Smooth muscle cell (in vitro differentiated cells): ENCODE measurements around the gene SLC41A2. TPM values are rescaled to one million over a fixed set of nuclear protein-coding genes. Genes with fewer than 3 reads are reported as not detected.

Experiments
- DNase-seq: peaks from one replicate; lab custom pipeline; 2025; ENCODE audit not compliant: unreplicated experiment; lab: John Stamatoyannopoulos, UW
- H2AFZ ChIP-seq: fragments of 200-600 bp; sonication (generic); 2 replicates; pipeline ENCODE4 v1.6.0; 2016; ENCODE audit warnings: antibody characterized with exemption, low read depth, mild to moderate bottlenecking
- H3F3A ChIP-seq: fragments of 200-600 bp; sonication (generic); 2 replicates; pipeline ENCODE4 v1.6.0; 2017; ENCODE audit warnings: antibody characterized with exemption, low read depth
- H3K27ac ChIP-seq: fragments of 200-600 bp; sonication (generic); 2 replicates; pipeline ENCODE4 v1.5.1; 2016; ENCODE audit warnings: low read depth, mild to moderate bottlenecking
- H3K27me3 ChIP-seq: fragments of 200-600 bp; sonication (generic); 2 replicates; pipeline ENCODE4 v1.6.1; 2016; ENCODE audit warnings: low read depth, mild to moderate bottlenecking
- H3K36me3 ChIP-seq: fragments of 200-600 bp; sonication (generic); 2 replicates; pipeline ENCODE4 v1.5.1; 2016; ENCODE audit warnings: low read depth
- H3K4me1 ChIP-seq: fragments of 200-600 bp; sonication (generic); 2 replicates; pipeline ENCODE4 v1.5.1; 2016; ENCODE audit warnings: low read depth
- H3K4me2 ChIP-seq: fragments of 200-600 bp; sonication (generic); 2 replicates; pipeline ENCODE4 v1.6.0; 2016; ENCODE audit warnings: mild to moderate bottlenecking
- H3K4me3 ChIP-seq: fragments of 200-600 bp; sonication (generic); 2 replicates; pipeline ENCODE4 v1.5.1; 2016; ENCODE audit warnings: mild to moderate bottlenecking
- H3K79me2 ChIP-seq: fragments of 200-600 bp; sonication (generic); 2 replicates; pipeline ENCODE4 v1.6.0; 2016; ENCODE audit warnings: low read depth, mild to moderate bottlenecking
- H3K9ac ChIP-seq: fragments of 200-600 bp; sonication (generic); 2 replicates; pipeline ENCODE4 v1.6.0; 2016; ENCODE audit warnings: low read depth
- H3K9me3 ChIP-seq: fragments of 200-600 bp; sonication (generic); replicated peaks from 2 replicates; pipeline ENCODE4 v1.5.1; 2016; ENCODE audit warnings: low read depth
- H4K20me1 ChIP-seq: fragments of 200-600 bp; sonication (generic); 2 replicates; pipeline ENCODE4 v1.6.0; 2016; ENCODE audit warnings: low read depth
- WGBS: methylation state at CpG from one replicate; pipeline ENCODE4 v1.1.7; 2016; ENCODE audit warnings: low lambda C conversion rate; 5-methylcytosine and 5-hydroxymethylcytosine counted together
- polyA plus RNA-seq: library from polyadenylated mRNA; unstranded; fragments of >200 nt; fragmentation: Nextera tagmentation; extraction: Ambion mirVana; gene quantifications from 2 replicates; pipeline ENCODE4 v1.2.1, GENCODE V29; 2016
- total RNA-seq: library from RNA; depleted of rRNA; stranded (reverse); fragments of >200 nt; gene quantifications from 2 replicates; pipeline ENCODE4 v1.2.3, GENCODE V29; 2014
- TF ChIP-seq, protein P1 (sequence below): fragments of 200-600 bp; sonication (generic); IDR thresholded peaks from 2 replicates; pipeline ENCODE4 v1.5.1; 2017; ENCODE audit warnings: borderline replicate concordance, mild to moderate bottlenecking, antibody characterized with exemption; ENCODE audit not compliant: insufficient read depth, poor library complexity, severe bottlenecking

Gene SLC41A2
- total and polyA plus RNA-seq, 2 experiments from 2014 or later, result 2.6 to 11.4 TPM

DNA sequence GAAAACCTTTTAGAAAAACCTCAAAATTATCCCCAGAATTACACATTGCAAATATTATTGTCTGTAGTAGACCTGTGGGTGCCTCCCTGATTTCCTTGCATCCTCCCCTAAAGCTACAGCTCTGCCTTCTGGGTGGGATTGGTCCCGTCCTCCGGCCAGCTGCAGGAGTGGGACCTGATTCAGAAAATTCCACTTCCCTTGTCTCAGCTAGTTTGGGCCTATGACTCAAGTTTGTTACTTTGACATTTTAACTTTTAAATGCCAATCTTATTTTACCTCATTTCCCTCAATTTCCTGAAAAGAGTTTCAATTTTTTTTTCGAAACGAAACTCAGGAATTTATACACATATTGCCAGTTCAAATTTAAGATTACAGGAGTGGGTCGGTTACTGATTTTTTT, 13.2 kb upstream of the SLC41A2 start:
- Histone ChIP-seq H3K27me3 (no peaks in the 10 kb centered on the region), H2AFZ (no peak overlapping the region), H3K4me1 (no peaks in the 10 kb centered on the region), H3K79me2 (no peaks in the 10 kb centered on the region), H3K27ac (no peak overlapping the region), H4K20me1 (no peaks in the 10 kb centered on the region), H3K4me3 (no peak overlapping the region), H3F3A (no peaks in the 10 kb centered on the region), H3K4me2 (no peak overlapping the region), H3K9ac (no peak overlapping the region), H3K9me3 (no peaks in the 10 kb centered on the region), H3K36me3 (no peaks in the 10 kb centered on the region)
- TF ChIP-seq, protein P1, sequence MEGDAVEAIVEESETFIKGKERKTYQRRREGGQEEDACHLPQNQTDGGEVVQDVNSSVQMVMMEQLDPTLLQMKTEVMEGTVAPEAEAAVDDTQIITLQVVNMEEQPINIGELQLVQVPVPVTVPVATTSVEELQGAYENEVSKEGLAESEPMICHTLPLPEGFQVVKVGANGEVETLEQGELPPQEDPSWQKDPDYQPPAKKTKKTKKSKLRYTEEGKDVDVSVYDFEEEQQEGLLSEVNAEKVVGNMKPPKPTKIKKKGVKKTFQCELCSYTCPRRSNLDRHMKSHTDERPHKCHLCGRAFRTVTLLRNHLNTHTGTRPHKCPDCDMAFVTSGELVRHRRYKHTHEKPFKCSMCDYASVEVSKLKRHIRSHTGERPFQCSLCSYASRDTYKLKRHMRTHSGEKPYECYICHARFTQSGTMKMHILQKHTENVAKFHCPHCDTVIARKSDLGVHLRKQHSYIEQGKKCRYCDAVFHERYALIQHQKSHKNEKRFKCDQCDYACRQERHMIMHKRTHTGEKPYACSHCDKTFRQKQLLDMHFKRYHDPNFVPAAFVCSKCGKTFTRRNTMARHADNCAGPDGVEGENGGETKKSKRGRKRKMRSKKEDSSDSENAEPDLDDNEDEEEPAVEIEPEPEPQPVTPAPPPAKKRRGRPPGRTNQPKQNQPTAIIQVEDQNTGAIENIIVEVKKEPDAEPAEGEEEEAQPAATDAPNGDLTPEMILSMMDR, result no peak
- WGBS, result 61% methylated on average over 5 of the region's 5 CpGs
- no peak for DNase-seq

DNA sequence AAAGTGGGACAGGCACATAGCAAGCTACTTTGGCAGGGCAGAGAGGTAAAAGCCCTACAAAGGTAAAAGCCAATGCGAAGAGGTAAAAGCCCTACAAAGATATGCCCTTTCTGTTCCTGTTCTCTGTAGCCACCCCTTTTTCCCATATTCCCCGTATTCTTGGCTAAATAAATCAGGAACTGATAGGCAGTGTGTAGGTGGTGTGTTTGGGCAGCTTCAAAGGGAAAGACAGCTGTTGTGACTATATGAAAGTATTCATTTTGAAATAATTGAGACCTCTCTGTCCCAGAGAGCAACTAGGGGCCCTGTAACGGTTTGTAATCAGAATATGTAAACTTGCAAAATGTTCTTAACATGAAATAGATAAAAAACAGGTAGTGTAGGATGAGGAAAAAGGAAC, 11.3 kb upstream of the SLC41A2 start:
- Histone ChIP-seq H3K4me2 (no peak overlapping the region), H3K79me2 (no peaks in the 10 kb centered on the region), H3K4me3 (no peak overlapping the region), H3K9ac (no peak overlapping the region), H3F3A (no peaks in the 10 kb centered on the region), H3K4me1 (no peaks in the 10 kb centered on the region), H3K36me3 (no peaks in the 10 kb centered on the region), H2AFZ (no peak overlapping the region), H3K27me3 (no peaks in the 10 kb centered on the region), H3K9me3 (no peaks in the 10 kb centered on the region), H3K27ac (no peak overlapping the region), H4K20me1 (no peaks in the 10 kb centered on the region)
- no peak for DNase-seq
- TF ChIP-seq, protein P1, result no peak
- 71% methylated on average over 3 of the region's 3 CpGs for WGBS

DNA sequence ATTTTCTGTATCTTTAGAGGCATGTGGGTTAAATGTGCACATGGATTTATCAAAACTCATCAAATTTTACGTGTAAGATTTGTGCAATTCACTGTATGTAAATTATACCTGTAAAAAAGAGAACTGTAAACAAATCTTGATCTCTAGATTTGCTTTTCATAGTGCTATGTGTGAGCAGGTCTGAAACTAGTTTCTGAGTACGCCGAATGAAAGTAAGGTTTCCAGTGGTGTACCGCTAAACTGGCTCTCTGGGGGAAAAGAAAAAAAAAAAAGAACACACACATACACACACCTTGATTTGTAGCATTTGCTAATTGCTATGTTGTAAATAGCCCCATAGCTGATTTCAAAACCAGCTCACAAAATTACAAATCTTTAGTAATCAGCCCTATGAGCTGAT, 8.6 kb upstream of the SLC41A2 start:
- TF ChIP-seq, protein P1, result no peak
- Histone ChIP-seq H3K79me2 (no peaks in the 10 kb centered on the region), H3K9me3 (no peaks in the 10 kb centered on the region), H3K9ac (no peak overlapping the region), H3K4me2 (no peak overlapping the region), H4K20me1 (no peaks in the 10 kb centered on the region), H3K4me3 (no peak overlapping the region), H3K36me3 (no peaks in the 10 kb centered on the region), H3F3A (no peaks in the 10 kb centered on the region), H3K27me3 (no peaks in the 10 kb centered on the region), H2AFZ (no peak overlapping the region), H3K4me1 (no peaks in the 10 kb centered on the region), H3K27ac (no peak overlapping the region)
- 90% methylated on average over 4 of the region's 4 CpGs for WGBS
- DNase-seq, result no peak

DNA sequence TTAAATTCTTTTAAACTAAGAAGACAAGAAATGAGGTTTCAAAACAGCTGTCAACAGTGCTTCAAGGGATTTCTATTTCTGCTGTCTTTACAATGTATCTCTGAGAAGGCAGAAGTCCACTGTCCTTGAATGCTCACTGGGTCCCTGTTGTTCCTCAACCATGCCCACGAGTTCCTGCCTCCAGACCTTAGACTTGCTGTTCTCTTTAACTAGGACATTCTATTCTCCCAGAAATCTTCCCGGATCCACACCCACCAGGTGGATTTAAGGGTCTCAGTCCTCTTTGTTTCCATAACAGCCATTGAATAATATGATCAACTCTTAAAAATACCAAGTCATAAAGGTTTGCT, 6.7 kb upstream of the SLC41A2 start:
- no peak overlapping the region for H3K4me3 ChIP-seq
- H3K79me2 ChIP-seq, result no peaks in the 10 kb centered on the region
- no peaks in the 10 kb centered on the region for H3K36me3 ChIP-seq
- WGBS, result 73% methylated on average over 2 of the region's 2 CpGs
- no peak overlapping the region for H3K4me2 ChIP-seq
- H2AFZ ChIP-seq, result no peak overlapping the region
- H3K4me1 ChIP-seq, result no peaks in the 10 kb centered on the region
- H3K27ac ChIP-seq, result no peak overlapping the region
- TF ChIP-seq, protein P1, result no peak
- no peaks in the 10 kb centered on the region for H3K9me3 ChIP-seq
- H3K9ac ChIP-seq, result no peak overlapping the region
- no peak for DNase-seq
- no peaks in the 10 kb centered on the region for H3K27me3 ChIP-seq
- H4K20me1 ChIP-seq, result no peaks in the 10 kb centered on the region
- H3F3A ChIP-seq, result no peaks in the 10 kb centered on the region
